Globus pallidus (tissue), 1 donor: ENCODE results near the gene ACLY.
"Not testable (repeated sequence)": the region's sequence is repeated elsewhere in the genome, so short reads cannot be mapped to it uniquely, and the experiment has no call there.

Source experiments
- DNase-seq: peaks from one replicate; pipeline ENCODE4 v3.0.0-alpha.2; 2015; ENCODE audit warnings: low spot score

ACLY gene

DNA sequence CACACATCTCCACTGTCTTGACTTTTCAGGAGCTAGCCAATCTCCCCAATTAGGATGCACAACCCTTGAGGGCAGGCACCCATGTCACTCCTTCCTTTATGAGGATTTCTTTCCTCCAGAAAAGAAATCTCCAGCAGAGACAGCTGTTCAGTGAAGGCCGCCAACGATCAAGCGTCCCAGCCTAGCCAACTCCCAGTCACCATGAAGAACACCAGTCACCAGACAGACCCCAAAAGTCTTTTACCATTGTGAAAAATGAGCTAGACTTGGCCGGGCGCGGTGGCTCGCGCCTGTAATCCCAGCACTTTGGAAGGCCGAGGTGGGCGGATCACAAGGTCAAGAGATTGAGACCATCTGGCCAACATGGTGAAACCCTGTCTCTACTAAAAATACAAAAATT is 88.8 kb downstream of the ACLY start:
- not testable (repeated sequence) for DNase-seq

DNA sequence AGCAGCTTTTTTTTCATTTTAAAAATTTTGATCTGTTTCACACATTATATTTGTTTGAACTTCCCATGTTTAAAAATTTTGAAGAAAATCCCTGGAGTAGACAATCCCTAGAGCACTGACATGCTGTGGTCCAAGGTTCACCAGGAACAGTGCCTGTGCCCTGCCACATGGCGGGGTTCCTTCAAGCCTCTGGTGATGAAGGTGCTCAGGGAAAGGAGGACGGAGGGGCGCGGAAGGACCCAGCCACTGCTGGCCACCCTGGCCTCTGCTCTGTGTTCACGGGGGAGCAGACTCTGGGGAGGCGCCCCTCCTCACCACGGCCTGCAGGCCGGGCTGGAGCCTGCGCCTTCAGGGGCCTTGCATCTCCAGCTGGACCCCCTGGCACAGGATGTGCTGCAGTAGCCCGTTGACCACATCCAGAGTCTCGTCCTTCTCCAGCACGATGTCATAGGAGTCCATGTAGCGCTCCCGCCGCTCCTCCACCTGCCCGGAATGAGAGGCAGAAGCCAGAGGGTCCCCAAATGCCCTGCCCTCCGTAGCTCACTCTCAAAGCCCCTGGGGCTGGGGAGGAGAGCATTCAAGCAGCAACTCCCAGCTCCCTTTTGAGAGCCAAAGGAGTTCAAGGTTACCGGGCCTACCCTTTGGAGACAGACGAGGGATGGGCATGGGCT is 93.4 kb downstream of the ACLY start:
- DNase-seq, result no peak

DNA sequence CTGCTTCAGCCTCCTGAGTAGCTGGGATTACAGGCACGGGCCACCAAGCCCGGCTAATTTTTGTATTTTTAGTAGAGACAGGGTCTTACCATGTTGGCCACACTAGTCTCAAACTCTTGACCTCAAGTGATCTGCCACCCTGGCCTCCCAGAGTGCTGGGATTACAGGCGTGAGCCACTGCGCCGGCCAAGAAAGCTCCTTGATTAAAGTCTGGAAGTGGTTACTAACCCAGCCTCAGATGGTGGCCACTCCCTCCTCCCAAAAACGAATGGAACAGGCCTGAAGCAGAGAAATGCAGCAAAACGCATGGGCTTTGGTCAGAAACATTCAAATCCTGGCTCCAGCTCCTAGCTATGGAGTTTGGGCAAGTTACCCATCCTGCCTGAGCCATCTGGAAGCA is 94.7 kb downstream of the ACLY start:
- DNase-seq, result no peak

DNA sequence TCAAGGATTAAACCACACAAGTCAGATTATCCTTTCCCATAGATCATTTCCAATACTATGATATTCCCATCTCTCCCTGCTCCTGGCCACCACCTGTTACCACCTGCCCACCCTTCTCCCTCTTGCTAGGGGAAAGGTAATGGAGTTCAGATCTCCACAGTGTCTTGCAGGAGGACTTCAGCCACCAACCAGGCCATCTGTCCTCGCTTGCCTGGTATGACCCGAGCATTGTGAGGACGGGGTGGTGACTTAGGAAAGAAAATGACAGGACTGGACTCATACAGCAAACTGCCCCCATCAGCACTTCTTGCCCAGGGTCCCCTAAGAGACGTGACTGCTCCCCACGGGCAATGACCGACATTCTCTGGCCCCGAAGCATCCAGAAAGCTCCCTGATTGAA is 95.2 kb downstream of the ACLY start:
- DNase-seq, result no peak

DNA sequence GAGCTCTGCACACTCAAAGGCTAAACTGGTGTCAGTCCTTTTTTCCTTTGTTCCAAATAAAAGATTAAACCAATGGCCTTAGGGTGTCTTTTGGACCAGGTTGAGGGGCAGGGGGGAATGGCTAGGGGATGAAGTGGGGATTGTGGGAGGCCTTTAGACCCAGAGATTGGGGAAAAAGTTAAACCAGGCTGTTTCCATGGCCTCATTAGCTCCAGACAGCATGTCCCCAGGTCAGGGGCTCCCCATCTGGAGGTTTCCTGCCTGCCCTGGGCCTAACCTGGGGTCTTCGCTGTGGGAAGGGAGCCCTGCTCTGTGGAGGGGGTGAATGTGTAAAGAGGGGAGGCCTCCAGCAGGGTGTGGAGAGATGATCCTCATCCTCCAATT is 95.6 kb downstream of the ACLY start:
- no peak for DNase-seq

DNA sequence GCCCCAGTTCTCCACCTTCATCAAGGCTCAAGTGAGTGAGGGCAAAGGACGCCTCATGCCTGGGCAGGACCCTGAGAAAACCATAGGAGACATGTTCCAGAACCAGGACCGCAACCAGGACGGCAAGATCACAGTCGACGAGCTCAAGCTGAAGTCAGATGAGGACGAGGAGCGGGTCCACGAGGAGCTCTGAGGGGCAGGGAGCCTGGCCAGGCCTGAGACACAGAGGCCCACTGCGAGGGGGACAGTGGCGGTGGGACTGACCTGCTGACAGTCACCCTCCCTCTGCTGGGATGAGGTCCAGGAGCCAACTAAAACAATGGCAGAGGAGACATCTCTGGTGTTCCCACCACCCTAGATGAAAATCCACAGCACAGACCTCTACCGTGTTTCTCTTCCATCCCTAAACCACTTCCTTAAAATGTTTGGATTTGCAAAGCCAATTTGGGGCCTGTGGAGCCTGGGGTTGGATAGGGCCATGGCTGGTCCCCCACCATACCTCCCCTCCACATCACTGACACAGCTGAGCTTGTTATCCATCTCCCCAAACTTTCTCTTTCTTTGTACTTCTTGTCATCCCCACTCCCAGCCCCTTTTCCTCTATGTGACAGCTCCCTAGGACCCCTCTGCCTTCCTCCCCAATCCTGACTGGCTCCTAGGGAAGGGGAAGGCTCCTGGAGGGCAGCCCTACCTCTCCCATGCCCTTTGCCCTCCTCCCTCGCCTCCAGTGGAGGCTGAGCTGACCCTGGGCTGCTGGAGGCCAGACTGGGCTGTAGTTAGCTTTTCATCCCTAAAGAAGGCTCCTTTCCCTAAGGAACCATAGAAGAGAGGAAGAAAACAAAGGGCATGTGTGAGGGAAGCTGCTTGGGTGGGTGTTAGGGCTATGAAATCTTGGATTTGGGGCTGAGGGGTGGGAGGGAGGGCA is 96.3 kb downstream of the ACLY start:
- DNase-seq, result no peak

DNA sequence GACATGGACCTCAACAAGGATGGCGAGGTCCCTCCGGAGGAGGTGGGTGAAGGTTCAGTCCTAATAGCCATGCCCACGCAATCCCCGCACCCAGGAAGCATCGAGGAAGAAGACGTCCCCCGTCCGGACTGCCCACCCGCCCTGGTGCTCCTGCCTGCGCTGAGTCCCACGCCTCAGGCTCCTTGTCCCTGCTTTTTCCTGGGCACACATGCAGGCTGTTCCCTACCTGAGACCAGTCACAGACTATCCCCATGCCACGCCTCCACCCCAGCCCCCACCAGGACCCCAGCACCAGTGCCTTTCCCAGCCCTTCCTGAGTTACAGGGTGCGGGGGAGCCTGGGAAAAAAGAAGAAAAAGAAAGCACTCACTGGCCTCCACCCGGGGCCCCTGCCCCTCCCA is 97.0 kb downstream of the ACLY start:
- DNase-seq, result no peak

DNA sequence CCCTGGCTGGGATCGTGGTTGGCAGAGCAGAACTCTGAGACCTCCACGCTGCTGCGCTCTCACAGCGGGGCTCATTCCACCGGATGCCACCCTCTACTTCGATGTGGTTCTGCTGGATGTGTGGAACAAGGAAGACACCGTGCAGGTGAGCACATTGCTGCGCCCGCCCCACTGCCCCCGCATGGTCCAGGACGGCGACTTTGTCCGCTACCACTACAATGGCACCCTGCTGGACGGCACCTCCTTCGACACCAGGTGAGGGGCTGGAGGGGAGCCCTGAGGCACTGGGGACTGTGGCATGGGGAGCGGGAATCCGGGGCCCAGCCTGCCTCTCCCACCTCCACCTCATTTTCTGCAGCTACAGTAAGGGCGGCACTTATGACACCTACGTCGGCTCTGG is 100.7 kb downstream of the ACLY start:
- no peak for DNase-seq
